ENCODE measurements around the gene DLAT. TPM values are rescaled to one million over a fixed set of nuclear protein-coding genes. Genes with fewer than 3 reads are reported as not detected.

Gene DLAT
- total RNA-seq, 1 experiment from 2014 or later: 68.1 TPM

DNA sequence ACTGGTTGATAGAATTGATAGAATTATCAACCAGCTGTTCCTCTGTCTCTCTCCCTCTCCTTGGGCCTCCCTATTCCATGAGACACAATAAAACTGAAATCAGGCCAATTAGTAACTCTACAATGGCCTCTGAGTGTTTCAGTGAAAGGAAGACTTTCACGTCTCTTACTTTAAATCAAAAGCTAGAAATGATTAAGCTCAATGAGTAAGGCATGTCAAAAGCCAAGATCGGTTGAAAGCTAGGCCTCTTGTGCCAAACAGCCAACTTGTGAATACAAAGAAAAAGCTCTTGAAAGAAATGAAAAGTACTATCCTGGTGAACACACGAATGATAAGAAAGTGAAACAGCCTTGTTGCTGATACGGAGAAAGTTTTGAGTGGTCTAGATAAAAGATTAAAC lies 32.0 kb downstream of the DLAT start:
- no peaks in the 10 kb centered on the region for H3K27me3 ChIP-seq (ENCODE audit: insufficient read depth, low read length)
- intact Hi-C loops (cut with micrococcal nuclease): no loop called here
- no peaks in the 10 kb centered on the region for H3K9me2 ChIP-seq (ENCODE audit: insufficient read depth)
- H3K27ac ChIP-seq (ENCODE audit: low read depth, low read length): no peak overlapping the region
- H4K20me1 ChIP-seq (ENCODE audit: insufficient read depth): no peaks in the 10 kb centered on the region
- TSS peak; percentile 29 for BruUV-seq (replicated peaks)
- ChIA-PET POLR2A (no interaction called here), RAD21 (ENCODE audit: low non-redundant PET in 1 of 2, low total read pairs in 2 of 2, uncharacterized antibody in 2 of 2, unreplicated experiment in 2 of 2) (no interaction called here), CTCF (no interaction called here)
- no peaks in the 10 kb centered on the region; the same call in 1 of the 2 replicates for H3K79me2 ChIP-seq (ENCODE audit: insufficient read depth, low read length)
- H3K9me3 ChIP-seq (ENCODE audit: control insufficient read depth in 1 of 2, insufficient read depth in 1 of 2, low read depth in 1 of 2, low read length in 2 of 2): no peaks in the 10 kb centered on the region
- ATAC-seq (no peak), DNase-seq (ENCODE audit: low read depth, low spot score) (no peak)
- no peak overlapping the region for H2AFZ ChIP-seq (ENCODE audit: low read depth, low read length, poor library complexity, severe bottlenecking)
- H3K4me1 ChIP-seq (ENCODE audit: control insufficient read depth in 1 of 2, insufficient read depth in 2 of 2, low read length in 2 of 2): no peaks in the 10 kb centered on the region
- H3K4me3 ChIP-seq (replicated peaks in 1 of 2; ENCODE audit: low read depth in 1 of 2, low read length in 2 of 2): no peak overlapping the region
- TF ChIP-seq SP1 (IDR thresholded peaks at IDR 0.05; ENCODE audit: low read depth) (no peak), EGR1 (IDR thresholded peaks at IDR 0.05; ENCODE audit: low read depth) (no peak), TCF7L2 (IDR thresholded peaks at IDR 0.05; ENCODE audit: borderline replicate concordance, extremely low read depth, insufficient read depth, insufficient read length) (no peak), ELF1 (IDR thresholded peaks at IDR 0.05; ENCODE audit: borderline replicate concordance, low read depth) (no peak), SRF (IDR thresholded peaks at IDR 0.05; ENCODE audit: low read depth) (no peak)
- TF ChIP-seq, protein P1, sequence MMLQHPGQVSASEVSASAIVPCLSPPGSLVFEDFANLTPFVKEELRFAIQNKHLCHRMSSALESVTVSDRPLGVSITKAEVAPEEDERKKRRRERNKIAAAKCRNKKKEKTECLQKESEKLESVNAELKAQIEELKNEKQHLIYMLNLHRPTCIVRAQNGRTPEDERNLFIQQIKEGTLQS (IDR thresholded peaks at IDR 0.05): no peak
- H3K36me3 ChIP-seq (ENCODE audit: control insufficient read depth in 1 of 2, insufficient read depth in 2 of 2, low read length in 2 of 2): peaks cover 30 to 36% of the 10 kb centered on the region in 2 experiments
- no peak overlapping the region for H3K4me2 ChIP-seq (ENCODE audit: low read length)
- H3K9ac ChIP-seq (ENCODE audit: low read length): no peak overlapping the region

DNA sequence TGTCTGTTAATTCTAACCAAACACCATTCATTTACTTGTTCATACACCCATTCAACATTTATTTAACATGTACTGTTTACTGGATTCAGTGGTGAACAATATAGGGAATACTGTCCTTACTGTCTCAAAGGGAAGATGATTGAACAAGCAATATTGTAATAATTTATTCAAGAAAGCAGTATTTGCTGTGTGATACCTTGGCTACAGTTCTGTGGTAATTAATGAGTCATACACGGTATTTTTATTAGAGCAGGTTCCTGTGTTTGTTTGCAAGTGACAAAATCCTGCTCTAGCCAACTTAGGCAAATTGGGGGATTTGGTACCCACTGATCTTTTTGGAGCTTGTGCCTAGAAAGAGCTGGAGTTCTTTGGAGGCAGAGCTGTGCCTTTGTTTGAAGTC lies 32.9 kb downstream of the DLAT start:
- TF ChIP-seq JUND (IDR thresholded peaks at IDR 0.05): no peak
- DNase-seq (ENCODE audit: low read depth, low spot score) (no peak), ATAC-seq (no peak)
- no peak overlapping the region for H3K4me3 ChIP-seq (replicated peaks in 1 of 2; ENCODE audit: low read depth in 1 of 2, low read length in 2 of 2)
- H3K27me3 ChIP-seq (ENCODE audit: insufficient read depth, low read length): no peaks in the 10 kb centered on the region
- H3K36me3 ChIP-seq (ENCODE audit: control insufficient read depth in 1 of 2, insufficient read depth in 2 of 2, low read length in 2 of 2): peaks cover 30 to 36% of the 10 kb centered on the region in 2 experiments
- RAD21 ChIA-PET (ENCODE audit: low non-redundant PET in 1 of 2, low total read pairs in 2 of 2, uncharacterized antibody in 2 of 2, unreplicated experiment in 2 of 2): no interaction called here
- H3K9me2 ChIP-seq (ENCODE audit: insufficient read depth): no peaks in the 10 kb centered on the region
- H4K20me1 ChIP-seq (ENCODE audit: insufficient read depth): no peaks in the 10 kb centered on the region
- CTCF ChIA-PET: no interaction called here
- no peaks in the 10 kb centered on the region for H3K4me1 ChIP-seq (ENCODE audit: control insufficient read depth in 1 of 2, insufficient read depth in 2 of 2, low read length in 2 of 2)
- no peak overlapping the region for H3K9ac ChIP-seq (ENCODE audit: low read length)
- no peak overlapping the region for H3K4me2 ChIP-seq (ENCODE audit: low read length)
- no peaks in the 10 kb centered on the region for H3K9me3 ChIP-seq (ENCODE audit: control insufficient read depth in 1 of 2, insufficient read depth in 1 of 2, low read depth in 1 of 2, low read length in 2 of 2)
- POLR2A ChIA-PET: interaction anchor here (0.7 kb wide), 1 partner anchor 221 kb away, joined by 3 read pairs; no protein-coding TSS in a partner anchor
- H3K27ac ChIP-seq (ENCODE audit: low read depth, low read length): no peak overlapping the region
- BruUV-seq (replicated peaks): no TSS peak
- H3K79me2 ChIP-seq (ENCODE audit: insufficient read depth, low read length): no peaks in the 10 kb centered on the region
- intact Hi-C loops (cut with micrococcal nuclease): no loop called here
- no peak overlapping the region for H2AFZ ChIP-seq (ENCODE audit: low read depth, low read length, poor library complexity, severe bottlenecking)

Measured in HCT116 (cell line).